Measurements from ENCODE around the gene SPTLC1. TPM values are rescaled to one million over a fixed set of nuclear protein-coding genes. Genes with fewer than 3 reads are reported as not detected.
"Not testable (repeated sequence)": the region's sequence is repeated elsewhere in the genome, so short reads cannot be mapped to it uniquely, and the experiment has no call there.

SPTLC1 gene
- total and polyA plus RNA-seq, 4 donors, result 22.7 to 52.2 (median 43.9) TPM

DNA sequence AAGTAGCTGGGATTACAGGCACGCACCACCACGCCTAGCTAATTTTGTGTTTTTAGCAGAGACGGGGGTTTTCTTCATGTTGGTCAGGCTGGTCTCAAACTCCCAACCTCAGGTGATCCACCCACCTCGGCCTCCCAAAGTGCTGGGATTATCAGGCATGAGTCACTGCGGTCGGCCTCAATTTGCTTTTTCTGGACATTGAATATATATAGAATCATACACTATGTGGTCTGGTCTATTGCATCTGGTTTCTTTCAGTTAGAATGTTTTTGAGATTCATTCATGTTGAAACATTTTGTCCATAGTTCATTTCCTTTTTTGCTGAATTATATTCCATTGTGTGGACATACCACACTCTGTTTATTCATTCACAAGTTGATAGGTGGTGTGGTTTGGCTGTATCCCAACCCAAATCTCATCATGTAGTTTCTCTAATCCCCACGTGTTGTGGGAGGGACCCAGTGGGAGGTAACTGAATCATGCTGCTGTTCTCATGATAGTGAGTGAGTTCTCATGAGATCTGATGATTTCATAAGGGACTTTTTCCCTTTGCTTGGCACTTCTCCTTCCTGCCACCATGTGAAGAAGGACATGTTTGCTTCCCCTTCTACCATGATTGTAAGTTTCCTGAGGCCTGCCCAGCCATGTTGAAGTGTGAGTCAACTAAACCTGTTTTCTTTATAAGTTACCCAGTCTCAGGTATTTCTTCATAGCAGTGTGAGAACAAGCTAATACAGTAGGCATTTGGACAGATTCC, 93.2 kb downstream of the SPTLC1 start:
- DNase-seq; H3K9me3 ChIP-seq (ENCODE audit: control insufficient read depth, low read length); intact Hi-C loops (cut with DNase I); ATAC-seq (ENCODE audit: low FRiP score); H3K4me3 ChIP-seq (ENCODE audit: low read length in 2 of 2); H3K27me3 ChIP-seq (ENCODE audit: control insufficient read depth in 1 of 2, insufficient read depth in 2 of 2, low read length in 1 of 2); H3K36me3 ChIP-seq (ENCODE audit: control insufficient read depth in 1 of 2, insufficient read depth in 2 of 2, low read length in 1 of 2); H3K4me1 ChIP-seq (ENCODE audit: control insufficient read depth in 1 of 2, insufficient read depth in 2 of 2, low read length in 2 of 2); H3K27ac ChIP-seq (ENCODE audit: low read depth in 1 of 2, low read length in 2 of 2): not testable (repeated sequence)
- WGBS, 2 donors, result 53% methylated on average over 7 of the region's 7 CpGs

DNA sequence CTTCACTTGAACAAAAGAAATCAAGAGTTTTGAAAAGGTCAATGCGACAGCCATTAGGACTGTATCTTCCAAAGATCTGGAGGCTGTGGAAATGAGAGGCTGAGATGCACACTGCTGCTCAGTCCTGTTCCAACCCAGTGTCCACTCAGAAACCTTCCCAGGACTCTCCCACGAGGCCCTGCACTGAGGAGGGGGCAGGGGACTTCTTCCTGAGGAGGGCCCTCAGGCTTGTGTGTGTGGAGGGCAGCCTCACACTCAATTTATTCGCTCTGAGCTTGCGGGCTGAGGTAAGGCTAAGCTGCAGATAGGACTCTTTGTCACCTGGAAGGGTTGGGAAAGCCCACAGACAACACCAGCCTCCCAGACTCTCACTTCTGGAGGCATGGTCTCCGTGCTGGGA, 95.6 kb downstream of the SPTLC1 start:
- ATAC-seq (ENCODE audit: low FRiP score) (no peak), DNase-seq (no peak)
- H3K4me3 ChIP-seq (ENCODE audit: low read length in 2 of 2), result no peak overlapping the region
- H3K9me3 ChIP-seq (ENCODE audit: control insufficient read depth, low read length), result peaks cover 2% of the 10 kb centered on the region
- intact Hi-C loops (cut with DNase I), result no loop called here
- no peaks in the 10 kb centered on the region for H3K36me3 ChIP-seq (ENCODE audit: control insufficient read depth in 1 of 2, insufficient read depth in 2 of 2, low read length in 1 of 2)
- no peaks in the 10 kb centered on the region for H3K27me3 ChIP-seq (ENCODE audit: control insufficient read depth in 1 of 2, insufficient read depth in 2 of 2, low read length in 1 of 2)
- H3K27ac ChIP-seq (ENCODE audit: low read depth in 1 of 2, low read length in 2 of 2), result no peak overlapping the region
- no peaks in the 10 kb centered on the region for H3K4me1 ChIP-seq (ENCODE audit: control insufficient read depth in 1 of 2, insufficient read depth in 2 of 2, low read length in 2 of 2)
- WGBS, 2 donors, result 59% methylated on average over 5 of the region's 5 CpGs

DNA sequence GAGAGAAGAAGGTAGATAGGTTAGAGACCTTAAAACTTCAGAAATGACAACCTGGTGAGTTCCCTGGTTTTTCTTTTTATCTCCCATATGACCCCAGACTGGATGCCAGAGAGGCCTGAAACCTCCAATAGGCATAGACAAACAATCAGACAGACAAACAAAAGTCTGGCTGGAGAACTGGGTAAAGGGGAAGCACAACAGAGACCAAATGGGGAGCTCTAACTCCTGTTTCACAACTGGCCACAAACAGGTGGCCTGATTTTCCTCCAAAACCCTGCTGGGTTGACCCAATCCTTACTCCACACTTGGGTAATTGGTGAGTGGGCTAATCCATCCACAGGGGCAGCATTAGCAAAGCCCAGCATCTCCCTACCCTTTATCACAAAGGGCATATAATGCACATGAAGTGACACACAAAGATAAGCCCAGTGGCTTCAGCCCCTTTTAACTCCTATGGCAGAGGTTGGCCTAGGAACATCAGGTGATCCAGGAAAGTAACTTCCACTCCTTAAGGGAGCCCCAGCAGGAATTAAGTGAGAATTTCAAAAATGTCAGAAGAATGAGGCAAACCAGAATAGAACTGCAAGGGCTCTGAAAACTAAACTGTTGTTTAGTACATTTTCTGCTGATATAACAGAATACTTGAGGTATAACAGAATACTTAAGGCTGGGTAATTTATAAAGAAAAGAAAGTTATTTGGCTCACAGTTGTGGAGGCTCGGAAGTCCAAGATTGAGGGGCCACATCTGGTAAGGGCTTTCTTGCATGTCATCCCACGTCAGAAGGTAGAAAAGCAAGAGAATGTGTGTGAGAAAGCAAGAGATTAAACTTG, 104.3 kb downstream of the SPTLC1 start:
- intact Hi-C loops (cut with DNase I), result no loop called here
- H3K36me3 ChIP-seq (ENCODE audit: control insufficient read depth in 1 of 2, insufficient read depth in 2 of 2, low read length in 1 of 2), result no peaks in the 10 kb centered on the region
- H3K9me3 ChIP-seq (ENCODE audit: control insufficient read depth, low read length), result no peaks in the 10 kb centered on the region
- DNase-seq (no peak), ATAC-seq (ENCODE audit: low FRiP score) (no peak)
- H3K4me1 ChIP-seq (ENCODE audit: control insufficient read depth in 1 of 2, insufficient read depth in 2 of 2, low read length in 2 of 2), result no peaks in the 10 kb centered on the region
- no peaks in the 10 kb centered on the region for H3K27me3 ChIP-seq (ENCODE audit: control insufficient read depth in 1 of 2, insufficient read depth in 2 of 2, low read length in 1 of 2)
- WGBS, 2 donors, result 35 to 53% methylated on average over 2 of the region's 2 CpGs
- no peak overlapping the region for H3K27ac ChIP-seq (ENCODE audit: low read depth in 1 of 2, low read length in 2 of 2)
- H3K4me3 ChIP-seq (ENCODE audit: low read length in 2 of 2), result no peak overlapping the region

DNA sequence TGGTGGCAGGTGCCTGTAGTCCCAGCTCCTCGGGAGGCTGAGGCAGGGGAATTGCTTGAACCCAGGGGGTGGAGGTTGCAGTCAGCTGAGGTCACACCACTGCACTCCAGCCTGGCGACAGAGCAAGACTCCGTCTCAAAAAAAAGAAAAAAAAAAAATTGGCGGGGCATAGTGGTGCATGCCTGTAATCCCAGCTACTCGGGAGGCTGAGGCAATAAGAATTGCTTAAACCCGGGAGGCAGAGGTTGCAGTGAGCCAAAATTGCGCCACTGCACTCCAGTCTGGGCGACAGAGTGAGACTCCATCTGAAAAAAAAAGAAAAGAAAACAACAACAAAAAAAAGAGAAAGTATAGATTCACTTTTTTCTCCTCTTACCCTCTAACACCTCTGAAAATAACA, 105.0 kb downstream of the SPTLC1 start:
- not testable (repeated sequence) for ATAC-seq (ENCODE audit: low FRiP score); H3K36me3 ChIP-seq (ENCODE audit: control insufficient read depth in 1 of 2, insufficient read depth in 2 of 2, low read length in 1 of 2)

DNA sequence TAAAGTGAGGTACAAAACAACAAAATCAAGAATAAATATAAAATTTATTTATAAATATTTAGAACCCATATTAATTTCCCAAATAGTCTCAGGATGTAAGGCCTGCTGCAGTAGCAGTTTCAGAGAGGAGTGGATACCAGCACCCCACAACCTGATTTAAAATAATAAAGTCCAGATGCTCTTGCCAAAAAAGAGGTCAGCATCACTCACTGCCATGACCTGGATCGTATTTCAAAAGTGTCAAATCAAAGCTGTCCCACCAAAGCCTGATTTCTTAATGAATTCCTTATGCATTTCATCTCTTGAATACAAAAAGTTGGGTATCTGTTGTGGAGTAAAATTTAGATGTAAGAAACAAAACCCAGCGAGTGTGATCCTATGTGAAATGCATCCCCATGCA, 107.2 kb downstream of the SPTLC1 start:
- H3K27me3 ChIP-seq (ENCODE audit: control insufficient read depth in 1 of 2, insufficient read depth in 2 of 2, low read length in 1 of 2), result no peaks in the 10 kb centered on the region
- no peaks in the 10 kb centered on the region for H3K4me1 ChIP-seq (ENCODE audit: control insufficient read depth in 1 of 2, insufficient read depth in 2 of 2, low read length in 2 of 2)
- WGBS, 2 donors, result 55 to 64% methylated on average over 2 of the region's 2 CpGs
- H3K27ac ChIP-seq (ENCODE audit: low read depth in 1 of 2, low read length in 2 of 2), result no peak overlapping the region
- no peaks in the 10 kb centered on the region for H3K36me3 ChIP-seq (ENCODE audit: control insufficient read depth in 1 of 2, insufficient read depth in 2 of 2, low read length in 1 of 2)
- intact Hi-C loops (cut with DNase I), result no loop called here
- no peaks in the 10 kb centered on the region for H3K9me3 ChIP-seq (ENCODE audit: control insufficient read depth, low read length)
- no peak for DNase-seq
- no peak for ATAC-seq (ENCODE audit: low FRiP score)
- no peak overlapping the region for H3K4me3 ChIP-seq (ENCODE audit: low read length in 2 of 2)

More for the DNA sequence above, 105.0 kb downstream of the SPTLC1 start:
- H3K9me3 ChIP-seq (ENCODE audit: control insufficient read depth, low read length); intact Hi-C loops (cut with DNase I); H3K4me3 ChIP-seq (ENCODE audit: low read length in 2 of 2); DNase-seq; H3K27ac ChIP-seq (ENCODE audit: low read depth in 1 of 2, low read length in 2 of 2); H3K4me1 ChIP-seq (ENCODE audit: control insufficient read depth in 1 of 2, insufficient read depth in 2 of 2, low read length in 2 of 2); H3K27me3 ChIP-seq (ENCODE audit: control insufficient read depth in 1 of 2, insufficient read depth in 2 of 2, low read length in 1 of 2): not testable (repeated sequence)
- 38 to 49% methylated on average over 8 of the region's 8 CpGs for WGBS, 2 donors

DNA sequence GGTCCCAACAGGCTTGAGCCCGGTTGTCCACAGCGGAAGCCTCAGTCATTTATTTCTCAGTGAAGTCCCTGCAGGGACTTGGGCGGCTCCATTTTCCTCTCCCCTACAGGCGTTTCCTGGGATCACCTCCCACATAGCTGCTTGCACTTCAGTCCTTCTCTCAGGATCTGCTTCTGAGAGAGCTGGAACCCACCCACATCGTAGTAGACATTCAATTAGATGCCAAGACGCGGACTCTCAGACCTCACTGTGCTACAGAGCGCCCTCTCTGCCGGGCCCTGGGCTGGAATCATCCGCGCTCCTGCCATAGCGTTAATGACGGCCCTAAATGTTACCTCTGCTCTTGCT, 111.2 kb downstream of the SPTLC1 start:
- Histone ChIP-seq H3K36me3 (ENCODE audit: control insufficient read depth in 1 of 2, insufficient read depth in 2 of 2, low read length in 1 of 2) (no peaks in the 10 kb centered on the region), H3K27ac (ENCODE audit: low read depth in 1 of 2, low read length in 2 of 2) (no peak overlapping the region), H3K4me3 (ENCODE audit: low read length in 2 of 2) (no peak overlapping the region), H3K27me3 (ENCODE audit: control insufficient read depth in 1 of 2, insufficient read depth in 2 of 2, low read length in 1 of 2) (no peaks in the 10 kb centered on the region), H3K4me1 (ENCODE audit: control insufficient read depth in 1 of 2, insufficient read depth in 2 of 2, low read length in 2 of 2) (no peaks in the 10 kb centered on the region), H3K9me3 (ENCODE audit: control insufficient read depth, low read length) (no peaks in the 10 kb centered on the region)
- intact Hi-C loops (cut with DNase I), result no loop called here
- DNase-seq, result no peak
- ATAC-seq (ENCODE audit: low FRiP score), result no peak
- 79 to 80% methylated on average over 13 of the region's 13 CpGs for WGBS, 2 donors

DNA sequence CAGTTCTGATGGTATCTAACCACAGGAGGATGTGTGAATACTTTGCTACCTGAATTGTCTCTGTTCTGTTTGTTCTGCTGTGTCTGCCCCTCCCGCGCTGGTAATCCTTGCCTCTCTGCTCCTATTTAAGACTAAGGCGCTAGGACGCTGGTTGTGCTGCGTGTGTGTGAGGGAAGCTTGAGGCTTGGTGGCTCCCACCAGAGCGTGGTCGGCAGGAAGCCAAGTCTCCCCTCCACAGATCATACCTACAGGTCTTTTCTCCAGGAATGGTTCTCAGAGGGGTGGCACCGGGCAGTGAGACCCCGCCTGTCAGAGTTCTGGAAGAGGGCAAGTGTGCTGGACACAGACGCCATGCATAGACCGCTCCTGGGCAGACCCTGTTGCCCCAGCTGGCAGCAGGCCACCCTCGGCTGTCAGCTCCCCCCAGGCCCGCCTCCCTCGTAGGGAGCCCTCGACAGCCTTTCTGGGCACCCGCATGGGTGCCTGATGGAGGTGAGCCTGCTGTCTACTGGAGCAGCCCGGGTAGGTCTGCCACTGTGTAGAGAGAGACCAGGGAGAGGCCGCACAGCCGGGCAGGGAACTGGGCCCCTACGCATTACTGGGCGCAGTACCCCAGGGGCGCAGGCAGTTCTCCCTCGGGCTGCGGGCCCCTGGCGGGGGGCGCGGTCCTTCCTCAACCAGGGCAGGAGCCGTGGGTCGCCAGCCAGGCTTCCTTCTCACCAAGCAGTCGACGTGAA, 111.7 kb downstream of the SPTLC1 start:
- ATAC-seq (ENCODE audit: low FRiP score), result peak; percentile 29

DNA sequence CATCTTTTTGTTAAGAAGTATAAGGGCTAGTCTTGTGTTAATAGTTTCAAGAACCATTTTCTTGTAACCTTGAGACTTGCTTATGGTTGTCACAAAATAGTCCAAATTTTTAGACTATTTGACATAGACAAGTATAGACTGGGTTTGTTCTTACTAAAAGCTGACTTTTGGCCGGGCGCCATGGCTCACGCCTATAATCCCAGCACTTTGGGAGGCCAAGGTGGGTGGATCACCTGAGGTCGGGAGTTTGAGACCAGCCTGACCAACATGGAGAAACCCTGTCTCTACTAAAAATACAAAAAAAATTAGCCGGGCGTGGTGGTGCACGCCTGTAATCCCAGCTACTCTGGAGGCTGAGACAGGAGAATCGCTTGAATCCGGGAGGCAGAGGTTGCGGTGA, 113.3 kb downstream of the SPTLC1 start:
- H3K4me1 ChIP-seq (ENCODE audit: control insufficient read depth in 1 of 2, insufficient read depth in 2 of 2, low read length in 2 of 2); DNase-seq; ATAC-seq (ENCODE audit: low FRiP score); H3K4me3 ChIP-seq (ENCODE audit: low read length in 2 of 2); H3K27me3 ChIP-seq (ENCODE audit: control insufficient read depth in 1 of 2, insufficient read depth in 2 of 2, low read length in 1 of 2); intact Hi-C loops (cut with DNase I); H3K9me3 ChIP-seq (ENCODE audit: control insufficient read depth, low read length); H3K36me3 ChIP-seq (ENCODE audit: control insufficient read depth in 1 of 2, insufficient read depth in 2 of 2, low read length in 1 of 2); H3K27ac ChIP-seq (ENCODE audit: low read depth in 1 of 2, low read length in 2 of 2): not testable (repeated sequence)
- WGBS, 2 donors, result 89 to 91% methylated on average over 10 of the region's 10 CpGs

More for the DNA sequence above, 111.7 kb downstream of the SPTLC1 start:
- H3K9me3 ChIP-seq (ENCODE audit: control insufficient read depth, low read length), result no peaks in the 10 kb centered on the region
- H3K27me3 ChIP-seq (ENCODE audit: control insufficient read depth in 1 of 2, insufficient read depth in 2 of 2, low read length in 1 of 2), result no peaks in the 10 kb centered on the region
- H3K27ac ChIP-seq (ENCODE audit: low read depth in 1 of 2, low read length in 2 of 2), result no peak overlapping the region
- no peak for DNase-seq
- intact Hi-C loops (cut with DNase I), result no loop called here
- H3K4me1 ChIP-seq (ENCODE audit: control insufficient read depth in 1 of 2, insufficient read depth in 2 of 2, low read length in 2 of 2), result no peaks in the 10 kb centered on the region
- H3K4me3 ChIP-seq (ENCODE audit: low read length in 2 of 2), result no peak overlapping the region
- 90 to 92% methylated on average over 31 of the region's 31 CpGs for WGBS, 2 donors
- H3K36me3 ChIP-seq (ENCODE audit: control insufficient read depth in 1 of 2, insufficient read depth in 2 of 2, low read length in 1 of 2), result no peaks in the 10 kb centered on the region

All from aorta (tissue), 5 donors.